Measurements from ENCODE around the gene RNASEH1.

RNASEH1 gene

GRCh38 chr2:3558205-3559014 is at the start of gene RNASEH1:
RNASEH1 (minus strand) TSS chr2:3558333; CDS start chr2:3558260, 73 bp downstream.
- DNase-seq = peak; percentile 98 to 100 (median 99)

- DNase-seq = no peak
Measured at GRCh38 chr2:3606370-3607201, 48.5 kb upstream of the RNASEH1 start.

- no peak for DNase-seq
Measured at GRCh38 chr2:3606028-3606369, 47.9 kb upstream of the RNASEH1 start.

GRCh38 chr2:3604991-3605961 is 47.1 kb upstream of the RNASEH1 start:
- DNase-seq = peak; percentile 84 to 97 (median 96)

GRCh38 chr2:3604207-3604877 is 46.2 kb upstream of the RNASEH1 start:
- no peak for DNase-seq

GRCh38 chr2:3603536-3604206 is 45.5 kb upstream of the RNASEH1 start:
- no peak for DNase-seq

- no peak for DNase-seq
Measured at GRCh38 chr2:3602553-3603339, 44.6 kb upstream of the RNASEH1 start.

GRCh38 chr2:3601561-3602271 is 43.6 kb upstream of the RNASEH1 start:
- no peak for DNase-seq

- no peak for DNase-seq
Measured at GRCh38 chr2:3600256-3600855, 42.2 kb upstream of the RNASEH1 start.

- DNase-seq = no peak
Measured at GRCh38 chr2:3598912-3599854, 41.0 kb upstream of the RNASEH1 start.

GRCh38 chr2:3598197-3598910 is 40.2 kb upstream of the RNASEH1 start:
- no peak for DNase-seq

GRCh38 chr2:3597567-3597966 is 39.4 kb upstream of the RNASEH1 start:
- DNase-seq = no peak

GRCh38 chr2:3596901-3597417 is 38.8 kb upstream of the RNASEH1 start:
- DNase-seq = no peak

GRCh38 chr2:3595985-3596384 is 37.9 kb upstream of the RNASEH1 start:
- DNase-seq = no peak

- no peak for DNase-seq
Measured at GRCh38 chr2:3595404-3595803, 37.3 kb upstream of the RNASEH1 start.

- no peak for DNase-seq
Measured at GRCh38 chr2:3594493-3595281, 36.6 kb upstream of the RNASEH1 start, which contains the start of gene COLEC11. COLEC11 (plus strand) TSS chr2:3595112; CDS start chr2:3604341, 9,229 bp downstream.

- DNase-seq = no peak
Measured at GRCh38 chr2:3589086-3589485, 31.0 kb upstream of the RNASEH1 start.
